Measurements from ENCODE around the gene RPL29.

GRCh38 chr3:51982838-51983577 is 12.7 kb downstream of the RPL29 start, which contains the start of gene ACY1:
- TF ChIP-seq CTCF (IDR thresholded peaks at IDR 0.05) (peak in 4 of 6 experiments; percentile 2 to 39 (median 20)), POLR2A (IDR thresholded peaks at IDR 0.05) (peak; percentile 9 to 84 (median 57)), POLR2AphosphoS5 (IDR thresholded peaks at IDR 0.05) (peak; percentile 72 to 80)

Measured in upper lobe of left lung (tissue), 4 donors.